H9 (cell line): ENCODE results near the gene SEMA4D. TPM values are rescaled to one million over a fixed set of nuclear protein-coding genes. Genes with fewer than 3 reads are reported as not detected.

Experiments used
- DNase-seq: peaks from one replicate; pipeline ENCODE4 v3.0.0-alpha.2; 2017
- H2AFZ ChIP-seq: one replicate; pipeline ENCODE4 v1.6.1; 2013; ENCODE audit warnings: mild to moderate bottlenecking, low read length, control low read depth, moderate library complexity
- H2AK5ac ChIP-seq: 2 replicates; pipeline ENCODE4 v1.6.1; 2013; ENCODE audit warnings: low read length, control low read depth, mixed read lengths; ENCODE audit not compliant: insufficient read length
- H2BK120ac ChIP-seq: one replicate; pipeline ENCODE4 v1.6.1; 2013; ENCODE audit warnings: low read depth, mild to moderate bottlenecking, low read length, control low read depth, inconsistent platforms; ENCODE audit not compliant: poor library complexity, severe bottlenecking
- H2BK12ac ChIP-seq: 2 replicates; pipeline ENCODE4 v1.6.1; 2013; ENCODE audit warnings: low read length, control low read depth, mixed read lengths, low read depth; ENCODE audit not compliant: insufficient read length
- H2BK15ac ChIP-seq: 2 replicates; pipeline ENCODE4 v1.6.1; 2013; ENCODE audit warnings: low read depth, low read length, control low read depth
- H2BK20ac ChIP-seq: one replicate; pipeline ENCODE4 v1.6.1; 2013; ENCODE audit warnings: low read depth, mild to moderate bottlenecking, low read length, control low read depth, inconsistent platforms; ENCODE audit not compliant: poor library complexity, severe bottlenecking
- H2BK5ac ChIP-seq: 2 replicates; pipeline ENCODE4 v1.6.1; 2013; ENCODE audit warnings: low read length, control low read depth, mixed read lengths; ENCODE audit not compliant: insufficient read length
- H3K14ac ChIP-seq: 2 replicates; pipeline ENCODE4 v1.6.1; 2013; ENCODE audit warnings: low read length, control low read depth; ENCODE audit not compliant: insufficient read depth
- H3K18ac ChIP-seq: 2 replicates; pipeline ENCODE4 v1.6.1; 2013; ENCODE audit warnings: low read depth, mild to moderate bottlenecking, mixed read lengths, low read length, control low read depth; ENCODE audit not compliant: insufficient read length
- H3K23ac ChIP-seq: 2 replicates; pipeline ENCODE4 v1.6.1; 2013; ENCODE audit warnings: low read length, control low read depth, mixed read lengths, low read depth; ENCODE audit not compliant: insufficient read length
- H3K23me2 ChIP-seq: 2 replicates; pipeline ENCODE4 v1.6.1; 2013; ENCODE audit warnings: low read depth, mild to moderate bottlenecking, mixed read lengths, low read length, control low read depth; ENCODE audit not compliant: insufficient read length, poor library complexity, severe bottlenecking
- H3K27ac ChIP-seq: 2 replicates; pipeline ENCODE4 v1.5.1; 2013; ENCODE audit warnings: low read length, control low read depth, mixed read lengths, low read depth; ENCODE audit not compliant: insufficient read length
- H3K27me3 ChIP-seq: 2 replicates; pipeline ENCODE4 v1.6.1; 2013; ENCODE audit warnings: low read length, control low read depth, inconsistent platforms; ENCODE audit not compliant: insufficient read depth
- H3K4ac ChIP-seq: 2 replicates; pipeline ENCODE4 v1.6.1; 2013; ENCODE audit warnings: low read depth, mild to moderate bottlenecking, control low read depth, inconsistent platforms, low read length, moderate library complexity
- H3K4me1 ChIP-seq: 2 replicates; pipeline ENCODE4 v1.6.1; 2013; ENCODE audit warnings: low read length, control low read depth, inconsistent platforms; ENCODE audit not compliant: insufficient read depth
- H3K4me2 ChIP-seq: 2 replicates; pipeline ENCODE4 v1.6.1; 2013; ENCODE audit warnings: low read length, control low read depth, mixed read lengths; ENCODE audit not compliant: insufficient read length, insufficient read depth
- H3K56ac ChIP-seq: 2 replicates; pipeline ENCODE4 v1.6.1; 2013; ENCODE audit warnings: low read depth, mild to moderate bottlenecking, mixed read lengths, low read length, control low read depth; ENCODE audit not compliant: insufficient read length
- H3K79me1 ChIP-seq: 2 replicates; pipeline ENCODE4 v1.6.1; 2013; ENCODE audit warnings: low read depth, mild to moderate bottlenecking, moderate library complexity, low read length, control low read depth, inconsistent platforms; ENCODE audit not compliant: insufficient read depth, poor library complexity, severe bottlenecking
- H3K79me2 ChIP-seq: 2 replicates; pipeline ENCODE4 v1.6.1; 2013; ENCODE audit warnings: low read length, control low read depth, inconsistent platforms; ENCODE audit not compliant: insufficient read depth
- H3K9ac ChIP-seq: 2 replicates; pipeline ENCODE4 v1.6.1; 2013; ENCODE audit warnings: low read length, control low read depth, mixed read lengths; ENCODE audit not compliant: insufficient read length; ENCODE audit errors: extremely low read depth
- H3K9me3 ChIP-seq: one replicate; pipeline ENCODE4 v1.6.1; 2013; ENCODE audit warnings: low read depth, low read length, inconsistent platforms; ENCODE audit not compliant: control insufficient read depth
- H3T11ph ChIP-seq: one replicate; pipeline ENCODE4 v1.6.1; 2013; ENCODE audit warnings: mild to moderate bottlenecking, low read length, control low read depth, inconsistent platforms
- H4K20me1 ChIP-seq: one replicate; pipeline ENCODE4 v1.6.1; 2013; ENCODE audit not compliant: control insufficient read depth, insufficient read length, insufficient read depth
- H4K5ac ChIP-seq: 2 replicates; pipeline ENCODE4 v1.6.1; 2013; ENCODE audit warnings: low read depth, mild to moderate bottlenecking, mixed read lengths, low read length, control low read depth; ENCODE audit not compliant: insufficient read length
- H4K8ac ChIP-seq: replicated peaks from 2 replicates; pipeline ENCODE4 v1.6.1; 2013; ENCODE audit warnings: low read length, control low read depth, mixed read lengths, low read depth; ENCODE audit not compliant: insufficient read length
- H4K91ac ChIP-seq: 2 replicates; pipeline ENCODE4 v1.6.1; 2013; ENCODE audit warnings: low read depth, mild to moderate bottlenecking, moderate library complexity, mixed read lengths, low read length, control low read depth; ENCODE audit not compliant: insufficient read length
- H3K27ac Mint-ChIP-seq, 3 experiments: 2 replicates in 2 of 3; 3 replicates in 1 of 3; pipeline ENCODE4 v1.8.0; 2020 to 2021; ENCODE audit warnings: mixed read lengths in 3 of 3, mild to moderate bottlenecking in 1 of 3, moderate library complexity in 1 of 3
- H3K27me3 Mint-ChIP-seq: 2 replicates; pipeline ENCODE4 v1.8.0; 2021; ENCODE audit warnings: low read depth, mild to moderate bottlenecking, moderate library complexity, mixed read lengths
- H3K36me3 Mint-ChIP-seq, 3 experiments: 2 replicates in 2 of 3; 3 replicates in 1 of 3; pipeline ENCODE4 v1.8.0; 2020 to 2021; ENCODE audit warnings: low read depth in 3 of 3, mixed read lengths in 3 of 3; ENCODE audit not compliant: insufficient read depth in 1 of 3
- H3K4me1 Mint-ChIP-seq, 2 experiments: 2 replicates each; pipeline ENCODE4 v1.8.0; 2020; ENCODE audit warnings: mixed read lengths in 2 of 2
- H3K4me3 Mint-ChIP-seq, 2 experiments: 2 replicates in 1 of 2; 3 replicates in 1 of 2; pipeline ENCODE4 v1.8.0; 2020 to 2021; ENCODE audit warnings: mild to moderate bottlenecking in 2 of 2, mixed read lengths in 2 of 2, moderate library complexity in 1 of 2
- H3K9me3 Mint-ChIP-seq, 2 experiments: 2 replicates in 1 of 2; 3 replicates in 1 of 2; pipeline ENCODE4 v1.8.0; 2020; ENCODE audit warnings: mild to moderate bottlenecking in 2 of 2, mixed read lengths in 2 of 2, moderate library complexity in 1 of 2
- CTCF ChIP-seq: fragments of 200-600 bp; sonication (generic); conservative IDR thresholded peaks from 3 replicates; pipeline ENCODE4 v1.8.0; 2021; ENCODE audit warnings: antibody characterized with exemption, mild to moderate bottlenecking
- WGBS: extraction: QIAGEN DNeasy Blood & Tissue Kit; methylation state at CpG from one replicate; pipeline ENCODE4 v1.1.7; 2013; ENCODE audit warnings: missing lambda C conversion rate, low lambda C conversion rate, mixed read lengths; ENCODE audit not compliant: insufficient read length; ENCODE audit errors: extremely low coverage; 5-methylcytosine and 5-hydroxymethylcytosine counted together
- total RNA-seq: library from RNA; stranded (reverse); gene quantifications from 2 replicates; pipeline ENCODE4 v1.2.1, GENCODE V29; 2021

The SEMA4D gene
- total RNA-seq, 1 experiment from 2014 or later, result 47.2 TPM

GRCh38 chr9:89361031-89361430 is 136.9 kb downstream of the SEMA4D start:
- WGBS, result no CpG with 5 or more reads among the region's 6 CpGs
- H3K79me2 ChIP-seq, result no peaks in the 10 kb centered on the region
- no peak overlapping the region for H3K4me3 Mint-ChIP-seq
- peak; percentile 14 for DNase-seq
- no peak overlapping the region for H4K5ac ChIP-seq
- H2AFZ ChIP-seq, result no peak overlapping the region
- no peaks in the 10 kb centered on the region for H3K9me3 Mint-ChIP-seq
- no peak overlapping the region for H3K4ac ChIP-seq
- no peak overlapping the region for H2BK5ac ChIP-seq
- H3K36me3 Mint-ChIP-seq, result peaks cover 24 to 62% (median 62%) of the 10 kb centered on the region in 3 experiments
- no peak overlapping the region for H2AK5ac ChIP-seq
- no peaks in the 10 kb centered on the region for H3K23me2 ChIP-seq
- H3K56ac ChIP-seq, result no peak overlapping the region
- H3K18ac ChIP-seq, result no peak overlapping the region
- H3K4me2 ChIP-seq, result no peak overlapping the region
- H3K14ac ChIP-seq, result no peak overlapping the region
- peak overlapping the region in 1 of 3 experiments; percentile 27; a peak in 1 of 7 replicates for H3K27ac Mint-ChIP-seq
- H3K4me1 ChIP-seq, result no peaks in the 10 kb centered on the region
- H3K9ac ChIP-seq, result no peak overlapping the region
- H2BK120ac ChIP-seq, result no peak overlapping the region
- no peaks in the 10 kb centered on the region for H4K20me1 ChIP-seq
- no peak overlapping the region for H2BK20ac ChIP-seq
- H2BK15ac ChIP-seq, result no peak overlapping the region
- H3K79me1 ChIP-seq, result no peaks in the 10 kb centered on the region
- no peak overlapping the region for H2BK12ac ChIP-seq
- H3K23ac ChIP-seq, result no peak overlapping the region
- no peaks in the 10 kb centered on the region for H3K27me3 ChIP-seq
- TF ChIP-seq CTCF, result no peak
- no peak overlapping the region for H3K27ac ChIP-seq
- H4K8ac ChIP-seq, result no peak overlapping the region
- H3K27me3 Mint-ChIP-seq, result no peaks in the 10 kb centered on the region
- no peak overlapping the region for H4K91ac ChIP-seq
- H3T11ph ChIP-seq, result no peak overlapping the region
- no peaks in the 10 kb centered on the region for H3K4me1 Mint-ChIP-seq
- no peaks in the 10 kb centered on the region for H3K9me3 ChIP-seq
